ENCODE measurements around the gene IQGAP2.

Gene IQGAP2

GRCh38 chr5:76455531-76456133 lies 52.5 kb downstream of the IQGAP2 start:
- Histone ChIP-seq H4K20me1 (ENCODE audit: low read depth, low read length) (no peaks in the 10 kb centered on the region), H3K9me3 (ENCODE audit: insufficient read depth, low read length) (no peaks in the 10 kb centered on the region), H2AFZ (ENCODE audit: low read depth, low read length, severe bottlenecking) (no peak overlapping the region), H3K9me2 (replicated peaks; ENCODE audit: insufficient read depth, low read length) (no peaks in the 10 kb centered on the region), H3K4me3 (ENCODE audit: insufficient read depth, low read length, poor library complexity, severe bottlenecking) (no peak overlapping the region), H3K4me2 (ENCODE audit: low read depth, low read length, poor library complexity, severe bottlenecking) (no peak overlapping the region), H3K36me3 (ENCODE audit: low read length) (no peaks in the 10 kb centered on the region), H3F3A (ENCODE audit: insufficient read depth) (no peaks in the 10 kb centered on the region), H3K79me2 (ENCODE audit: insufficient read depth, low read length) (no peaks in the 10 kb centered on the region), H3K27me3 (ENCODE audit: low read length) (no peaks in the 10 kb centered on the region), H3K9ac (ENCODE audit: low read length) (no peak overlapping the region), H3K27ac (ENCODE audit: low read depth, low read length) (no peak overlapping the region)
- TF ChIP-seq EZH2phosphoT487 (conservative IDR thresholded peaks at IDR 0.05; ENCODE audit: low read length) (no peak), CTCF (IDR thresholded peaks at IDR 0.05; ENCODE audit: insufficient read depth, low read length, poor library complexity, severe bottlenecking) (no peak)

- H3K79me2 ChIP-seq (ENCODE audit: insufficient read depth, low read length) = no peaks in the 10 kb centered on the region
- no peak overlapping the region for H3K4me3 ChIP-seq (ENCODE audit: insufficient read depth, low read length, poor library complexity, severe bottlenecking)
- H3K9me2 ChIP-seq (replicated peaks; ENCODE audit: insufficient read depth, low read length) = no peaks in the 10 kb centered on the region
- no peaks in the 10 kb centered on the region for H3F3A ChIP-seq (ENCODE audit: insufficient read depth)
- H3K4me2 ChIP-seq (ENCODE audit: low read depth, low read length, poor library complexity, severe bottlenecking) = no peak overlapping the region
- H4K20me1 ChIP-seq (ENCODE audit: low read depth, low read length) = no peaks in the 10 kb centered on the region
- no peak overlapping the region for H3K27ac ChIP-seq (ENCODE audit: low read depth, low read length)
- H2AFZ ChIP-seq (ENCODE audit: low read depth, low read length, severe bottlenecking) = no peak overlapping the region
- H3K9me3 ChIP-seq (ENCODE audit: insufficient read depth, low read length) = no peaks in the 10 kb centered on the region
- H3K9ac ChIP-seq (ENCODE audit: low read length) = no peak overlapping the region
- no peak for TF ChIP-seq CTCF (IDR thresholded peaks at IDR 0.05; ENCODE audit: insufficient read depth, low read length, poor library complexity, severe bottlenecking)
- no peak for TF ChIP-seq EZH2phosphoT487 (conservative IDR thresholded peaks at IDR 0.05; ENCODE audit: low read length)
- no peaks in the 10 kb centered on the region for H3K36me3 ChIP-seq (ENCODE audit: low read length)
- no peaks in the 10 kb centered on the region for H3K27me3 ChIP-seq (ENCODE audit: low read length)
Observed at GRCh38 chr5:76456258-76456657, 53.2 kb downstream of the IQGAP2 start.

GRCh38 chr5:76457674-76458485 lies 54.8 kb downstream of the IQGAP2 start:
- Histone ChIP-seq H4K20me1 (ENCODE audit: low read depth, low read length) (no peaks in the 10 kb centered on the region), H3K9me2 (replicated peaks; ENCODE audit: insufficient read depth, low read length) (no peaks in the 10 kb centered on the region), H3K4me2 (ENCODE audit: low read depth, low read length, poor library complexity, severe bottlenecking) (no peak overlapping the region), H3K79me2 (ENCODE audit: insufficient read depth, low read length) (no peaks in the 10 kb centered on the region), H3F3A (ENCODE audit: insufficient read depth) (no peaks in the 10 kb centered on the region), H3K27me3 (ENCODE audit: low read length) (no peaks in the 10 kb centered on the region), H3K4me3 (ENCODE audit: insufficient read depth, low read length, poor library complexity, severe bottlenecking) (no peak overlapping the region), H3K9me3 (ENCODE audit: insufficient read depth, low read length) (no peaks in the 10 kb centered on the region), H2AFZ (ENCODE audit: low read depth, low read length, severe bottlenecking) (no peak overlapping the region), H3K27ac (ENCODE audit: low read depth, low read length) (no peak overlapping the region), H3K36me3 (ENCODE audit: low read length) (no peaks in the 10 kb centered on the region), H3K9ac (ENCODE audit: low read length) (no peak overlapping the region)
- no peak for TF ChIP-seq EZH2phosphoT487 (conservative IDR thresholded peaks at IDR 0.05; ENCODE audit: low read length)

GRCh38 chr5:76458486-76458830 lies 55.4 kb downstream of the IQGAP2 start:
- H2AFZ ChIP-seq (ENCODE audit: low read depth, low read length, severe bottlenecking) = no peak overlapping the region

More at GRCh38 chr5:76458486-76458830, 55.4 kb downstream of the IQGAP2 start:
- Histone ChIP-seq H3K36me3 (ENCODE audit: low read length) (no peaks in the 10 kb centered on the region), H4K20me1 (ENCODE audit: low read depth, low read length) (no peaks in the 10 kb centered on the region), H3F3A (ENCODE audit: insufficient read depth) (no peaks in the 10 kb centered on the region), H3K9me3 (ENCODE audit: insufficient read depth, low read length) (no peaks in the 10 kb centered on the region), H3K9me2 (replicated peaks; ENCODE audit: insufficient read depth, low read length) (no peaks in the 10 kb centered on the region), H3K9ac (ENCODE audit: low read length) (no peak overlapping the region), H3K27me3 (ENCODE audit: low read length) (no peaks in the 10 kb centered on the region), H3K4me3 (ENCODE audit: insufficient read depth, low read length, poor library complexity, severe bottlenecking) (no peak overlapping the region), H3K4me2 (ENCODE audit: low read depth, low read length, poor library complexity, severe bottlenecking) (no peak overlapping the region), H3K79me2 (ENCODE audit: insufficient read depth, low read length) (no peaks in the 10 kb centered on the region), H3K27ac (ENCODE audit: low read depth, low read length) (no peak overlapping the region)
- TF ChIP-seq CTCF (IDR thresholded peaks at IDR 0.05; ENCODE audit: insufficient read depth, low read length, poor library complexity, severe bottlenecking) (no peak), EZH2phosphoT487 (conservative IDR thresholded peaks at IDR 0.05; ENCODE audit: low read length) (no peak)

All from SU-DHL-6 (cell line).